IMR-90 (cell line): ENCODE data around the gene AP2A1.

Source experiments
- CEBPB ChIP-seq: IDR thresholded peaks from 2 replicates; pipeline ENCODE4 v1.6.1; 2012; ENCODE audit warnings: low read depth, low read length, improper control_type of control experiment
- CTCF ChIP-seq: conservative IDR thresholded peaks from 2 replicates; pipeline ENCODE4 v1.5.1; 2012; ENCODE audit warnings: mild to moderate bottlenecking, low read depth, low read length, improper control_type of control experiment
- POLR2A ChIP-seq: IDR thresholded peaks from 2 replicates; pipeline ENCODE4 v1.6.1; 2012; ENCODE audit warnings: mild to moderate bottlenecking, low read depth, low read length
- RAD21 ChIP-seq: IDR thresholded peaks from 2 replicates; pipeline ENCODE4 v1.6.1; 2012; ENCODE audit warnings: low read length, improper control_type of control experiment

DNA sequence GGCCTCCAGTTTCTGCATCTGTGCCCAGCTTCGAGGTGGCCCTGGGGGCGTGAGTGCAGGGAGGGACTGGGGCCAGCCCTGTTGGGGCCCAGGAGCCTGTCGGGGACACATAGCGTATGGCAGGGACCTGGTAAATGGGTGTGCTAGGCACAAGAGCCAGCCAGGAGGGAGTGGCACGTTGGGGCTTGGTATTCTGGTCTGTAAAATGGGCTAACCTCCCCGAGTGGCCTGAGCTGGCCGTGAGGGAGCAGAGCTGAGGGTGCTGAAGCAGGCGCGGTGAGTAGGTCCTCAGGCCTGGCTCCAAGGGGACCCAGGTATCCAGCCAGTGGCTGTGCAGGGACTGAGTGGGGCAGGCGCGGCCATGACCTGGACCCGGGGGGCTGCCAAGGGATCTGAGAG is 88.5 kb downstream of the AP2A1 start:
- no peak for TF ChIP-seq CTCF
- no peak for TF ChIP-seq RAD21
- TF ChIP-seq POLR2A: no peak
- TF ChIP-seq CEBPB: no peak
